CD4-positive, alpha-beta T cell (primary cell): ENCODE results near the gene PRRC1. TPM values are rescaled to one million over a fixed set of nuclear protein-coding genes. Genes with fewer than 3 reads are reported as not detected.

Source experiments
- ATAC-seq: fragments of 200-7000 bp; cut with Tn5 transposase; one replicate; pipeline ENCODE4 v1.10.0; 2022; ENCODE audit warnings: mild to moderate bottlenecking; ENCODE audit not compliant: poor library complexity
- CTCF ChIA-PET: fragments of 350-600 bp; sonication (Branson Sonifier 250); formaldehyde crosslinking; loops from one replicate; lab custom pipeline; 2021; ENCODE audit warnings: antibody characterized with exemption, inconsistent platforms; lab: Charles Lee
- POLR2A ChIA-PET: fragments of 350-600 bp; sonication (Branson Sonifier 250); formaldehyde crosslinking; loops from one replicate; lab custom pipeline; 2021; ENCODE audit warnings: antibody characterized with exemption, inconsistent platforms; lab: Charles Lee
- DNase-seq, 14 experiments: peaks; one replicate each; pipeline ENCODE4 v3.0.0-alpha.2; 2013 to 2020; ENCODE audit warnings: mixed read lengths in 2 of 14
- H3K27ac ChIP-seq, 2 donors: one replicate each; pipeline versions ENCODE4 v1.5.1 to v1.7.0; 2013; ENCODE audit warnings: low read length in 2 of 2, low read depth in 1 of 2, mild to moderate bottlenecking in 1 of 2
- H3K27me3 ChIP-seq, 2 experiments: 1 replicate in 1 of 2; 2 replicates in 1 of 2; pipeline versions ENCODE4 v1.6.1 to v1.7.0; 2013; ENCODE audit warnings: low read length in 2 of 2, control low read depth in 1 of 2, mild to moderate bottlenecking in 1 of 2, moderate library complexity in 1 of 2; ENCODE audit not compliant: insufficient read depth in 2 of 2, control insufficient read depth in 1 of 2
- H3K36me3 ChIP-seq: one replicate; pipeline ENCODE4 v1.6.1; 2013; ENCODE audit warnings: low read length, control low read depth; ENCODE audit not compliant: insufficient read depth
- H3K4me1 ChIP-seq: one replicate; pipeline ENCODE4 v1.6.1; 2013; ENCODE audit warnings: low read length, control low read depth; ENCODE audit not compliant: insufficient read depth
- H3K4me3 ChIP-seq: one replicate; pipeline ENCODE4 v1.5.1; 2013; ENCODE audit warnings: mild to moderate bottlenecking, low read length, moderate library complexity
- H3K9me3 ChIP-seq, 2 experiments: 1 replicate in 1 of 2; 2 replicates in 1 of 2; pipeline versions ENCODE4 v1.6.1 to v1.7.0; 2013; ENCODE audit warnings: low read length in 2 of 2, mild to moderate bottlenecking in 2 of 2, control low read depth in 1 of 2, moderate library complexity in 1 of 2; ENCODE audit not compliant: control insufficient read depth in 1 of 2, insufficient read depth in 1 of 2
- H3K27ac Mint-ChIP-seq: one replicate; pipeline ENCODE4 v1.8.0; 2020; ENCODE audit warnings: mixed read lengths
- H3K27me3 Mint-ChIP-seq: one replicate; pipeline ENCODE4 v1.8.0; 2021; ENCODE audit warnings: mixed read lengths
- H3K36me3 Mint-ChIP-seq: one replicate; pipeline ENCODE4 v1.8.0; 2021; ENCODE audit warnings: low read depth, mixed read lengths
- H3K4me1 Mint-ChIP-seq: one replicate; pipeline ENCODE4 v1.8.0; 2021; ENCODE audit warnings: low read depth, mixed read lengths
- H3K4me3 Mint-ChIP-seq: one replicate; pipeline ENCODE4 v1.8.0; 2020; ENCODE audit warnings: mild to moderate bottlenecking, mixed read lengths
- H3K9me3 Mint-ChIP-seq: one replicate; pipeline ENCODE4 v1.8.0; 2020; ENCODE audit warnings: mixed read lengths
- intact Hi-C, 2 experiments: fragments of 100-400 bp; cut with DNase I in 1 of 2; cut with micrococcal nuclease in 1 of 2; formaldehyde crosslinking; loops; one replicate each; pipeline versions ENCODE4 v1.15.1 to v1.9.0; 2023 to 2025; cut with DNase I, micrococcal nuclease
- total RNA-seq, 174 experiments: library from RNA in 2 of 174; stranded (reverse) in 2 of 174; gene quantifications; one replicate each; pipeline ENCODE4 v1.2.3 and lab custom pipeline; 2021 to 2026
- TF ChIP-seq, protein P1 (sequence below): fragments of 200-600 bp; IDR thresholded peaks from one replicate; pipeline ENCODE4 v1.8.0; 2022; ENCODE audit warnings: antibody characterized with exemption, mild to moderate bottlenecking

PRRC1 gene
- total RNA-seq, 2 experiments from 2014 or later, result 32.0 to 33.8 TPM

DNA sequence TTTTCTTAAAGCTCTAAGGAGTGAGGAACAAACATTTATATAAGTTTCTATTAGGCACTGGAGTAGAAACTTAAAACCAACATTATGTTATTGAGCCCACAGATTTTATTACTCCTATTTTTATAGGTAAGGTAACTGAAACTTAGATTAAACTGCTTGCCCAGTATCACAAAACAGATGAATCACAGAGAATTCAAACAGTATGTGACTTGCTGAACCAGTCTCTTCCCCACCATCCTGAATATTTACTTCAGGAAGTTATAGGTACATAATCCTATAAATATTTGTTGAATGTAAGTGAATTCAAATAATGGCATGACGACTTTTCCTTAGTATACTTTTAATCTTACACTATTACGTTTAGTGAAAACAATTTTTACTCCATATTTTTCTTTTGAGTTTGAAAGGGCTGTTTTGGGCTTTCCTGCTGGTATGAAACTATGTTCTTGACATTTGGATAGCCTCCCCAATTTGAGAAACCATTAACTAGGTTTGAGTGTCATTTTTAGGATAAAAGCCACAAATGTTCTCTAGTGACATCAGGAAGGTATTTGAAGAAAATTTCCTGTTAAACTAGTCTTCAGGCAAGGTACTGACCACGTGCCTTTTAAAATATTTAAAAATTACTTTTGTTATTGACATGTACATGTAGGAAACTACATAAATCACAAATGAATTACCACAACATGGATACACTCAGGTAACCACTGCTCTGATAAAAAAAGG lies 39.3 kb downstream of the PRRC1 start:
- Mint-ChIP-seq H3K9me3 (no peaks in the 10 kb centered on the region), H3K27ac (no peak overlapping the region), H3K4me3 (no peak overlapping the region), H3K4me1 (no peaks in the 10 kb centered on the region), H3K36me3 (peaks cover 31% of the 10 kb centered on the region), H3K27me3 (no peaks in the 10 kb centered on the region)
- no peaks in the 10 kb centered on the region for H3K27me3 ChIP-seq
- TF ChIP-seq, protein P1, sequence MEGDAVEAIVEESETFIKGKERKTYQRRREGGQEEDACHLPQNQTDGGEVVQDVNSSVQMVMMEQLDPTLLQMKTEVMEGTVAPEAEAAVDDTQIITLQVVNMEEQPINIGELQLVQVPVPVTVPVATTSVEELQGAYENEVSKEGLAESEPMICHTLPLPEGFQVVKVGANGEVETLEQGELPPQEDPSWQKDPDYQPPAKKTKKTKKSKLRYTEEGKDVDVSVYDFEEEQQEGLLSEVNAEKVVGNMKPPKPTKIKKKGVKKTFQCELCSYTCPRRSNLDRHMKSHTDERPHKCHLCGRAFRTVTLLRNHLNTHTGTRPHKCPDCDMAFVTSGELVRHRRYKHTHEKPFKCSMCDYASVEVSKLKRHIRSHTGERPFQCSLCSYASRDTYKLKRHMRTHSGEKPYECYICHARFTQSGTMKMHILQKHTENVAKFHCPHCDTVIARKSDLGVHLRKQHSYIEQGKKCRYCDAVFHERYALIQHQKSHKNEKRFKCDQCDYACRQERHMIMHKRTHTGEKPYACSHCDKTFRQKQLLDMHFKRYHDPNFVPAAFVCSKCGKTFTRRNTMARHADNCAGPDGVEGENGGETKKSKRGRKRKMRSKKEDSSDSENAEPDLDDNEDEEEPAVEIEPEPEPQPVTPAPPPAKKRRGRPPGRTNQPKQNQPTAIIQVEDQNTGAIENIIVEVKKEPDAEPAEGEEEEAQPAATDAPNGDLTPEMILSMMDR, result no peak
- no peak overlapping the region for H3K4me3 ChIP-seq
- ChIA-PET CTCF (no interaction called here), POLR2A (no interaction called here)
- no peaks in the 10 kb centered on the region for H3K4me1 ChIP-seq
- no peak overlapping the region for H3K27ac ChIP-seq
- no peaks in the 10 kb centered on the region for H3K9me3 ChIP-seq
- no peak for DNase-seq
- intact Hi-C loops, result no loop called here
- ATAC-seq, result no peak
- H3K36me3 ChIP-seq, result peaks cover 24% of the 10 kb centered on the region

DNA sequence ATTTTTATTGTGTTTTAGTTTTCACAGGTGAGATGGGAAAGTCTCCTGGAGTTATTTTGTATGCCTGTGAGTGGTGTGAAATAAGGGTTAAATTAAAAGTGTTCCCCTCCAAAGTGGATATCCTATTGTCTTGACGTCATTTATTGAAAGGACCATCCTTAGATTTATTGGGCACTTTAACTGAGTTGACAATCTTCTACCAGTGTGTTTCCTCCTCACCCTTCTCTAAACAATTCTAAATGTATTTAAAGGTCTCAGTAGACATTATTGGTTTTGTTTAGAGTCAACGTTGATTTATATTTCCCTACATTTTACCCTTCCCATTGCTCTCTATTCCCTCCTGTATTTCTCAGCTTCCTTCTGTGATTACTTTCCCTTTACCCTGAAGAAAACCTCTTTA lies 40.8 kb downstream of the PRRC1 start:
- Mint-ChIP-seq H3K9me3 (no peaks in the 10 kb centered on the region), H3K36me3 (peaks cover 19% of the 10 kb centered on the region), H3K27ac (no peak overlapping the region), H3K4me1 (no peaks in the 10 kb centered on the region), H3K27me3 (no peaks in the 10 kb centered on the region), H3K4me3 (no peak overlapping the region)
- Histone ChIP-seq H3K4me3 (no peak overlapping the region), H3K36me3 (peaks cover 10% of the 10 kb centered on the region), H3K4me1 (no peaks in the 10 kb centered on the region), H3K27me3 (no peaks in the 10 kb centered on the region), H3K27ac (no peak overlapping the region), H3K9me3 (no peaks in the 10 kb centered on the region)
- intact Hi-C loops, result no loop called here
- ATAC-seq (no peak), DNase-seq (no peak)
- TF ChIP-seq, protein P1, result no peak
- CTCF ChIA-PET, result no interaction called here
- POLR2A ChIA-PET, result no interaction called here

DNA sequence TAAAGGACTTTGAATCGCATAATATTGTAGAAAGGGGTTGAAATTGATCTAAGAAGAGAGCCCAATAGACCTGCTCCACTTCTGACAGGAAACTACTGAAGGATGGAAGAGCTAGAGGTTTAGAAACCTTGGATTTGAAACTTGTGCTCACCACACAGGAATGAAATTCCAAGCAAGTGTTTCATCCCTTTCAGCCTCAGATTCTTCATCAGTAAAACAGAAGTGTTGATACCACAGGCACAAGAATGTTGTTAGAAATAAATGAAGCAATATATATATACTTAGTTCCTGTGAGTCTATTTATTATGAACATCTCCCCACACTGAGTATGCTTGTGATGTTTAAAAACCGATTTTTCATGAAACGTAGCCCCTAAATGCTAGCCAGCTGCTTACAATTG lies 43.8 kb downstream of the PRRC1 start:
- H3K36me3 ChIP-seq, result no peaks in the 10 kb centered on the region
- no peaks in the 10 kb centered on the region for H3K9me3 ChIP-seq
- no peaks in the 10 kb centered on the region for H3K4me1 ChIP-seq
- peaks cover 12% of the 10 kb centered on the region for H3K27me3 Mint-ChIP-seq
- no peak overlapping the region for H3K27ac Mint-ChIP-seq
- POLR2A ChIA-PET, result no interaction called here
- peaks cover 0 to 5% of the 10 kb centered on the region in 2 experiments for H3K27me3 ChIP-seq
- H3K4me3 Mint-ChIP-seq, result no peak overlapping the region
- no peaks in the 10 kb centered on the region for H3K9me3 Mint-ChIP-seq
- H3K4me1 Mint-ChIP-seq, result no peaks in the 10 kb centered on the region
- H3K4me3 ChIP-seq, result no peak overlapping the region
- CTCF ChIA-PET, result no interaction called here
- H3K36me3 Mint-ChIP-seq, result no peaks in the 10 kb centered on the region
- ATAC-seq (no peak), DNase-seq (no peak)
- H3K27ac ChIP-seq, result no peak overlapping the region
- TF ChIP-seq, protein P1, result no peak
- intact Hi-C loops, result loop anchor here in 1 of 2 experiments (5.0 to 10.0 kb wide), 2 partner anchors 936 to 1564 kb away; no protein-coding TSS in a partner anchor
